GM18507 (cell line): ENCODE results near the gene CAMSAP1.

Source experiments
- DNase-seq: peaks from one replicate; pipeline ENCODE4 v3.0.0; 2011; ENCODE audit warnings: low read depth; ENCODE audit not compliant: insufficient read length; ENCODE audit errors: extremely low spot score
- FAIRE-seq: peaks from 2 replicates; lab custom pipeline; 2011; peaks lifted over from hg19 to GRCh38; lab: Jason Lieb, UNC

CAMSAP1 gene

DNA sequence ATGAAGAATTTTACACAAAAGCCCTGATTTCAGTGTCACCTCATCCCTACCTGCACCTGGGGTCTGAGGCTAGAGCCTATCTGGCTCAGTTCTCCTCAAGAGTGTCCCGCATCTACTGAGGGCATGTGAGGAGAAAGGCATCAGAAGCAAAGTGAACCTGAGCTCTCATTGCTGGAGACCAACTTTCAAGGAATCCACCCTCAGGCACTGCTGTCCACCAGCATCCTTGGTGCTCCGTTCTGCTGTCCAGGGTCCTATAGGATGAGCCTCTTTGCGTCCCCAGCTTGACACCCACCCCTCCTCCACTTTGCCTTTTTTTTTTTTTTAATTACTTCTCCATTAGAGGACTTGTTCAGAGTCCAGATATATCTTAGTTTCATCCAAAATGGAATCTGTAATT, 49.5 kb downstream of the CAMSAP1 start:
- no peak for FAIRE-seq

DNA sequence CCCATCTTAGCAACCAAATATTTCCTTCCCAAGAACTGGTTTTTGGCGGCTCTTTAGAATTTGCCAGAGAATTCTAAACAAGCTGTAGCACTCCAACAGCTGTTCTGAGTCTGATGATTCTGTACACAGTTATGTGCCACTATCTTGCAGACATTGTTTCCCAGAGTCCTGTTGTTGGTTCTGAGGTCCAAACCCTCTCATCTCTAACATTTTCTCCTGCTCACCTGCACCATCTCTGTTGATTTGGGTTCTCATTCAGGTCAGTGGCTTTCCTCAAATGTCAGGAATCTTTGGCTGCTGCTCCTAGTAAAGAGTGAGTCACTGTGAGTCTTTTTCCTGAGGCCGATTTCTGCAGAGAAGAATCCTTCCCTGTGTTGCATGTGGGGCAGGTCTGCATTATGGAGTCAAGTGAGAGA, 50.0 kb downstream of the CAMSAP1 start:
- no peak for DNase-seq
- FAIRE-seq = no peak

More for the DNA sequence above, 49.5 kb downstream of the CAMSAP1 start:
- no peak for DNase-seq

DNA sequence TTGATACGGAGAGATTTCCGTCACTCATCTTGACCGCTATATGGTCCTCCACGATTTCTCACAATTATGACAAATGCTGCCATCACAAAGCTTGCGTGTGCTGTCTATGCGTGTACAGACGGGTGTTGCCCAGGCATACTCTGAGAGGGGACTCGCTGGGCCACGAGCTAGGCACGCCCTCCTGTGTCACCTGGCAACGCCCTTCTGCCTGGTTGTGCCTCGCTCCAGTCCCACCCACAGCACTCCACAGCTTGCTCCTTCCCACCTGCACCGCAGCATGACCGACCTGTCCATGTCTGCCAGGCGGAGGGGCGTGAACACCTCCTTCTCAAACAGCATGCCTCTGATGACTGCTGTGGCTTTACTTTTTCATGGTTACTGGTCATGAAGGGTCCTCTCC, 55.6 kb downstream of the CAMSAP1 start:
- DNase-seq = no peak
- FAIRE-seq = no peak

DNA sequence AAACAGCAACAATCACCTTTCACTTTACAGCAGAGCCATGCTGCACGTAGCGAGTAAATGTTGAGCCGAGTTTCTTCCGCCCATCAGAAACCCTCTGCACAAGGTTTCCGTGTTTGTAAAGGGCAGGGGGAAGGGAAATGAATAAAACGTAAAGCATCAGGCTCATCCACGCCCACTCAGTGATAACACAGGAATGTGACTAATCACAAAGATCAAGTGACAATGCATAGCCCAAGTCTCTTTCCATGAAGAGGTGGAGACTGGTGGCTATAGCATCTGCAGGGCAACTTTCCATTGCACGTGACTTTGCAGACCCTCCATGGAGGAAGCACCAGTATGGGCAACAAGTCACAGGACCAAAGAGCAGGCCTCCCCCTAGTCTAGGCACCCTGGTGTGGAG, 56.6 kb downstream of the CAMSAP1 start:
- no peak for DNase-seq
- no peak for FAIRE-seq

DNA sequence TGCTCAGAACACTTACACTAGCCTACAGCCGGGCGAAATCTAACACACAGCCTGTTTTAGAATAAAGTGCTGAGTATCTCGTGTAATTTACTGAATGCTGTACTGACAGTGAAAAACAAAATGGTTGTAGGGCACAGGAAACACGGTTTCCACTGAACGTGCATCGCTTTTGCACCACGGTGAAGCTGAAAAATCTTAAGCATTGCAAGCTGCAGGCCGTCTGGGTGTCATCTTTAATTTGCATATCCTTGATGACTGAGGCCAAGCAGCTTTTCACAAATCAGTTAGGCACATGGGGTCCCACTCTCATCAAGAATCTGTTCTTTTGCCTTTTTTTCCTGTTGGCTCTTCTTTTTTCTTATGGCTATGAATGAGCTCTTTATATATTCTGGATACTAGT, 58.2 kb downstream of the CAMSAP1 start:
- DNase-seq (no peak), FAIRE-seq (no peak)

DNA sequence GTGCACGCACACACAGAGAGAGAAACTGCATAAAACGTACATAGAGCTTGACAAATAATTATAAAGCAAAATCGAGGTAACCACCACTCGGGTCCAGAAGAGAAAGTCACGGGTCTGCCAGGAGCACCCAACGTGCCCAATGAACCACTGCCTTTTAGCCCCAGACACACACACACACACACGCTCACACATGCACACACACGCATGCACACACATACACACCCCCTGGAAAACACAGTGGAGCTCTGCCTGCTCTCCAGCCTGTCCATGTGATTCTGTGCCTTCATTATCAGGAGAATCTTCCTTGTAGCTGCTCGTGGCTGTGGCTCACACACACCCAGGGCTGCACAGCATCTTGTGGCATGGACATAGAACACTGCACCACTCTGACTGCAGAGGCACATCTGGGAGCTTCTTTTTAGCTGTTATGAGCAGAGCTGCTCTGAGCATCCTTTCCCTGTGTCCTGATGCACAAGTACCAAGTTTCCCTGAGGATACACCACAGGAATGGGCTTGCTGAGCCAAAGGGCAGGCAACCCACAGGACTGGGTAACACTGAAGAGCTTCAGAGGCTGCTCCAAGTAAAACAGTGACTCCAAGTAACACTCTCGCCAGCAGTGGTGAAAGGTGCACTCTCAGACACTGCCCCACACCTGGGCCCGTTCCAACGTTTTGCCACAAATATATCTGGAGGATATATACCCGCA, 58.9 kb downstream of the CAMSAP1 start:
- FAIRE-seq = no peak
- no peak for DNase-seq

DNA sequence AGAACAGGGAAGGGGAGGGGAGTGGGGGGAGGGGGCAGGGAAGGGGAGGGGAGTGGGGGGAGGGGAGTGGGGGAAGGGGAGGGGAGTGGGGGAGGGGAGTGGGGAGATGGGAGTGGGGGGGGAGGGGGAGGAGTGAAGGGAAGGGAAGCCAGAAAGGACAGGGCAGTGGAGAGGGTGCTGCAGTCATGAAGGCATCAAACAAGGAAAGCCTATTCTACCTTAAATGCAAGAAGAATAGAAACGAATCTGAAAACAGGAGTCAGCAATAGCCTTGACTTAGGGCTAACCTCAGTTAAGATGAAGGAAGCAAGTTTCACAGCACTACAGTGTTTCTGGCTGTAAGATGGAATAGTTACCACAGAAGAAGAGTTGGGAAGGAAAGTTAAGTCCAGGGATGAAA, 59.5 kb downstream of the CAMSAP1 start:
- no peak for FAIRE-seq
- no peak for DNase-seq

DNA sequence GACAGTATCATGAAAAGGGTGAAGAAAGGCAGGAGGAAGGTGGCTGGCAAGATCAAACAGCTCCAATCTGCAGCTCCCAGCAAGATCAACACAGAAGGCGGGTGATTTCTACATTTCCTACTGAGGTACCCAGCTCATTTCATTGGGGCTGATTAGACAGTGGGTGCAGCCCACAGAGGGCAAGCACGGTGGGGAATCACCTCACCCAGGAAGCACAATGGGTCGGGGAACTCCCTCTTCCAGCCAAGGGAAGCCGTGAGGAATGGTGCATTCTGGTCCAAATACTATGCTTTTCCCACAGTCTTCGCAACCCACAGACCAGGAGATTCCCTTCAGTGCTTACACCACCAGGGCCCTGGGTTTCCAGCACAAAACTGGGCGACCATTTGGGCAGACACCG, 66.8 kb downstream of the CAMSAP1 start:
- DNase-seq = no peak
- no peak for FAIRE-seq

DNA sequence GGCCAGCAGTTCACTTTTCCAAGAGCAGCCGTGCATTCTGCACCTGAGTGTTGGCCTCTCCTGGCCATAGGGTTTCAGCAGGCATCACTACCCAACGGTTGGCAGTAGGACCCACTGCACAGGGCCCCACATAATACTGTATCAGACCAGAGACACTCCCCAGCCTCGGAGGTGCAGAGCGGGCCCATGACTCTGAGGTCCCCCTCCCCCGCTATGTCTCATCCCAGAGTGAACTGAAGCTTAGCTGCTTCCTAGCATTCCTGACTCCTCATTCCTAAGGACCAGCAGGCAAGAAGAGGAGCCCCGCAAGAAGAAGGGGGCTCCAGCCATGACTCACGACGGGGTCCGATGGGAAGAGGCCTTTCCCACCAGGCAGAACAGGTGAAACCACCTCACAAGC, 67.2 kb downstream of the CAMSAP1 start:
- FAIRE-seq (no peak), DNase-seq (no peak)

DNA sequence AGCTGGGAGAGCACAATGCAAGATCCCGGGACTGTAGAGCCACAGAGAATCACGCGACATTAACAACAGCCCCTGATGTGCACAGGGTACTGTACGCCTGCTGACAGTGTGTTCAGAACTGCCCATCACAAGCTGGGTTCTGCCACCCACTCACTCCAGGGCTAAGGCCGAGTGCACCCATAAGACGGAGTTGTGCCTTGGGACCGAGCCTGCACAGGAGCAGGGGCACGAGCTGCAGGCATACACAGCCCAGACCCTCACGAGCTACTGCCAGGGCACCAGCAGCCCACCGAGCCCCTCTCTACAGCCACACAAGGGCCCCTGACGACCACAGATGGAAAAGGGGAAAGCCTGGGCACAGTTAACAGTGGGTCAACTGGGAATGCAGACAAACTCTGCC, 67.8 kb downstream of the CAMSAP1 start:
- DNase-seq (no peak), FAIRE-seq (no peak)

DNA sequence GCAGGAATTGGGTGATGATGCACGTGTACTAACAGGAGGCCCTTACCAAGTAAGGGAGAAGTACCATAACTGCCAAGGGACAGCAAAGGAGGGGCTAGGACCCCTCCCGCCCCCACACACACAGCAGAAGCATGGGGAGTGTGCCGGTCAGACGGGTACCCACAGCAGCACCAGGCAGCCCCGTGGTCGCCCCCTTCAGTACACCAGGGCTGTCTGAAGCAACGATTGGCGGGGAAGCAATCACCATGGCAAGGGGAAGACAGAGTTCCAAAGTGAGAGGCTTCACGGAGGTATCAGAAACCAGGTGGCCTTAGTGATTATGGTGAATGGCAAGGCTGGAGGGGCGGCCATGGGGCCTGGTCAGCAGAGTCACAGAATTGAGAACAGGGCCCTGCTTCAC, 72.2 kb downstream of the CAMSAP1 start:
- DNase-seq = no peak
- FAIRE-seq = no peak

DNA sequence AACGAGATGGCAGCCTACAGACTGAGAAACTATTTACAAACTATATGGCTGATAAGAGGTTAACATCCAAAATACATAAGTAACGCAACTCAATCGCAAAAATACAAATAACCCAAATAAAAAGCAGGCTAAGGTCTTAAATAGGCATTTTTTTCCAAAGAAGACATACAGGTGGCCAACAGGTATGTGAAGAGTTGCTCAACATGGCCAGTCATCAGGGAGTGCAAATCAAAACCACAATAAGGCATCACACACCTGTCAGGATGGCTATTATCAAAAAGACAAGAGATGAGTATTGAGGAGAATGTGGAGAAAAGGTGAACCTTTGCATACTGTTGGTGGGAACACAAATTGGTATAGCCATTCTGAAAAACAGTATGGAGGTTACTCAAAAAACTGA, 73.5 kb downstream of the CAMSAP1 start:
- no peak for FAIRE-seq
- no peak for DNase-seq

DNA sequence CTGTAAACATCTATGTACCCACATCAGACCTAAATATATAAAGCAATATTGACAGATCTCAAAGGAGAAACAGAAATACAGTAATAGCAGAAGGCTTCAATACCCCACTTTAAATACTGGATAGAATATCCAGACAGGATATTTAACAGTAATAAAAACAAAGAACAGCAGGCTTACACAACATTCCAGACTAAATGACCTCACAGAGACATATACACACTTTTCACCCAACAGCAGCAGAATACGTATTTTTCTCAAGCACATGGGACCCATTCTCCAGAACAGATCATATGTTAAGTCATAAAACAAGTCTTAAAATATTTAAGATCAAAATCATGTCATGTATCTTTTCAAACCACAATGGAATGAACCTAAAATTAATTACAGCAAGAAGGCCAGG, 76.8 kb downstream of the CAMSAP1 start:
- FAIRE-seq (no peak), DNase-seq (no peak)

DNA sequence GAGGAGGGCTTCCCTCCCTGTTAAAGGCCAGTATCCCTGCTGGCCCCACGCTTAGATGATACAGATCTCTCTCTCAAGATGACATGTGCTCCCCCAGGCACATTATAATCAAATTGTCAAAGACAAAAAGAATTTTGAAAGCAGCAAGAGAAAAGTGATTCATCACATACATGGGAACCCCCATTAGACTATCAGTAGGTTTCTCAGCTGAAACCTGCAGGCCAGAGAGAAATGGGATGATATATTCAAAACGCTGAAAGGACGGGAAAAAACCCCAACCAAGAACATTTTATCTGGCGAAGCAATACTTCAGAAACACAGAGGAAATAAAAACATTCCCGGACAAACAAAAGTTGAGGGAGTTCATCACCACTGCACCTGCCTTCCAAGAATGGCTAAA, 78.7 kb downstream of the CAMSAP1 start:
- no peak for DNase-seq
- no peak for FAIRE-seq

DNA sequence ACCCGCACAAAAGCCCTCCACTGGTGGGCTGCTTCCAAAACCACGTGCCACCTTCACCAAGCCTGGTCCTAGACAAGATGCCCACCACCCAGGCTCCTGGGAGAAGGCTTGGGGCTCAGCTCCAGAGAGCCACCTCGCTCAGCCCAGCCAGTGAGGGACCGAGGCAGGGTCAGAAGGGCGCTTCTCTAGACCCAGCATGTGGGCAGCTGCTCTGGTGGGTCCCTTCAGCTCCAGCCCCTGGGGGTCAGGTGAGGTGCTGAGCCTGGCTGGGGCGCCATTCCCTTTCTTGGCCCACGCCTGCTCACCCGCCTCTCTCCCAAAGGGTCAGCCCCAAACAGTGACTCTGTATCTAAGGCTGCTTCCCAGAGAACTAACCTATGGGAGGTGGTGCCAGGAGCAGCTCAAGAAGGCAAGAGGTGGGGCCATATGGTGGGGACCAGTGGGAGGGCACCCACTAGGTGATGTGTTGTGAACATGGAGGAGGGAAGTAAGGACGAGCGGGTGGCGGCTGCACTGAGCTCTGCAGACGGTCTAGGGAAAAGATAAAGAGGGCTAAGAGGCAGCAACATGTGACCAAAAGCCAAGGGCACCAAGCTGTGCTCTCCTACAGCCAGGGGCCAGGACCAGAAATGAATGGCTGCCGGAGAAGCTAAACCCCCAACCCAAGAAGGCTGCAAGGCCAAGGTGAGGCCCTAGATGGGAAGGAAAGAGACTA, 79.3 kb downstream of the CAMSAP1 start:
- no peak for FAIRE-seq
- DNase-seq = no peak

DNA sequence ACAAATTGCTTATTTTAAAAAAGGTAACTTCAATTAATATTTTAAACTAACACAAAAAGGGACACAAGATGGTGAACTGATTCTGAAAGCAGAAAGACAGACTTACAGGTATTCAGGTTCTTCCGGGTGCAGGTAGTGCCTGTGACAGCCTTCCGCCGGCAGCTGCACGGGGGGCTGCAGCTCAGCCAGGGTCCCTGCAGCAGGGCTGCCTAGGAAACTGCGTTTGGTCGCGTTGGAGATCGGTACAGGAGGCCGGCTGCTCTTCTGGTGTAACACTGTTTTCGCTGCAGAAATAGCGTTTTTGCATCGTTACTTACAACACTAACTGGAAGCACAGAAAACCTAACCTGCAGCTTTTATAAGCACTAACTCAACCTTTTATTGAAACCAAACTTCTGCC, 80.0 kb downstream of the CAMSAP1 start:
- DNase-seq = no peak
- no peak for FAIRE-seq

DNA sequence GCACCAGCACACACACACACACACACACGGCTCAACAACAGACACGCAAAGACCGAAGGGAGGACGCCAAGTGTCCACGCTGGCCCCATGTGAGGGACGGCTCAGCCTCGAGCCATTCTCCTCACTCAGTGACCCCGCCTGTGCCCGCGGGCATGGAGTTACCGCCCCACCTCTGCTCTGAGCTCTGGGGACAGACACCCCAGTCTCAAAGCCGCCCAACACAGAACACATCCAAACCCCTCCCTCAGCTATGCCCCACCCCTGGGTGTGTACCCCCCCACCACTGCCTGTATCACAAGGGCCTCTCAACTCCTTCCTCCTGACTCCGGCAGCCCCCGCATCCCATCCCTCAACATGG, 81.2 kb downstream of the CAMSAP1 start:
- DNase-seq (no peak), FAIRE-seq (no peak)

DNA sequence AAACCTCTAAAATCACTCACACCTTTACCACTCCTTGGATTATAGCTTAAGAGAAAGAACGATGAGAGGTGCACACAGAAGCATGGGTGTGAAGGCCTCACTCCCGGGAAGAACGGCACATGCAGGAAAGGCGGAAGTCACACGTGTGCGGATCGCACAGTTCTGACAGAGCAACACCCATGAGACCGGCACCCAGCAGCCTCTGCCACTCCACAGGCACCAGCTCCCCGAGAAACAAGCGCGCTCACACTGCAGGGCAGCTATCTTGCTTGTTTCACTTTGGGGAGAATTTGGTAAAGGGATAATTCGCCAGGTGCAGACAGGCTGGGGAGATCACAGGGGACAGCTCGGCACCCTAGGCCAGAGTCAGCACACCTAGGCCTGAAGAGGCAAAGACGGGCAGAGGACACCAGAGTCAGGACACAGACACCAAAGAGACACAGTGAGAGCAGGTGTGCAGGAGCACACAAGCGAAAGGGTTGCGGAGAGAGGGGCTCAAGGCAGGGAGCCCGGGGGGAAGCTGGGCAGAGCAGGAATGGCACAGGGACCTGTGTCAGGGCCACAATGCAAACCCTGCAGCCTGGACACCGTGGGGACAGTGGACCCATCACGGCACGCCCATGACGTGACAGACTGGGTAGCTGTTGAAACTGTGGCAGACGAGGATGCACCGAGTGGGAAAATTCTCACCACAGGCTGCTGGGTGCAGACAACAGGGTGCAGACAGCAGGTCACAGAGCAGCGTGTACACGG, 81.7 kb downstream of the CAMSAP1 start:
- FAIRE-seq (no peak), DNase-seq (no peak)

DNA sequence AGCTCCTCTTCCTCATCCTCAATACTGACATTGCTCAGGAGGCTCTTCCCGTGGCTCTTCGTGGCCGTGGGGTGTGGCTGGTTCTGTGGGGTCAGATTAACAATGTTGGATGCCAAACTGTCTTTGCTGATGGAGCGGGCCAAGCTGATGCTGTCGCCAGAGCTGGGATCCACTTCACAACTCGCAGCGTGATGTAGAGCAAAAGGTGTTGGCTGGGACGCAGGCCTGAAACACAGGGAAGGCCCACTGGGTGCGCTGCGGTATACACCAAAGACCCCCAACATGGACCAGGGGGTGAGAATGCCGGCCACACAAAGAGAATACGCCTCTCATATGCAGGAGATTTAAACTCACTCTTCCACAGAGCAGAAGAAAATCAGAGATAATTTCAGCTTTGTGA, 84.3 kb downstream of the CAMSAP1 start:
- no peak for DNase-seq
- no peak for FAIRE-seq

DNA sequence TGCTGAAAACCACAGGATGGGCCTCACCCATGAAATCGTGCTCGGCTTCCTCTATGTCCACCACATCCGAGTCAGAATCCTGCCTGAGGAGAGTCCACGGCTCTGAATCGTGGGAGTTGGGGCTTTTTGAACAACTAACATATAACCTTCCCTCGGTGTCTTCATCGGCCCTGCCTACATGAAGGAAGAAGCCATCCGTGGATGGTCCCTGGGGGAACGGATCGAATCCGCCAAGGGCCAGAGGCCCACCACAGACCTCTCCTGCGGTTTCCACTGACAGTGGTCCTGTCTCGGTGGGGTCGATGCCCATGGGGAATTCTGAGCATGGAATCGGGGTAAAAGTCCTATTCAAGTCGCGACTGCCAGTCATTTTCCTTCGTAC, 85.0 kb downstream of the CAMSAP1 start:
- FAIRE-seq (no peak), DNase-seq (no peak)
